K562 (cell line): Measurements from ENCODE around the gene DPAGT1. TPM values are rescaled to one million over a fixed set of nuclear protein-coding genes. Genes with fewer than 3 reads are reported as not detected.

ENCODE experiments used
- ETV5 ChIP-seq: sonication (generic); formaldehyde crosslinking; IDR thresholded peaks from 2 replicates; pipeline ENCODE4 v1.4.0; 2020; ENCODE audit warnings: low read depth, mild to moderate bottlenecking, missing genetic modification reagents
- FOXJ2 ChIP-seq: fragments of 200-800 bp; sonication (Bioruptor generic); IDR thresholded peaks from 2 replicates; pipeline ENCODE4 v1.6.1; 2016; ENCODE audit warnings: missing genetic modification characterization, missing compliant biosample characterization
- STAT5A ChIP-seq: IDR thresholded peaks from 2 replicates; pipeline ENCODE4 v1.6.1; 2012; ENCODE audit warnings: low read length, inconsistent platforms, borderline replicate concordance
- polyA plus RNA-seq, 8 experiments: library from polyadenylated mRNA; depleted of rRNA in 4 of 8; stranded (reverse) in 5 of 8; unstranded in 3 of 8; fragments of >200 nt; fragmentation: Nextera tagmentation in 2 of 8; fragmentation: Illumina TruSeq in 1 of 8; extraction: Ambion mirVana in 2 of 8; extraction: Trizol in 1 of 8; gene quantifications; 2 replicates each; pipeline versions ENCODE4 v1.2.1 to v1.2.3, GENCODE V29; 2011 to 2014; ENCODE audit warnings: inconsistent platforms in 1 of 8, missing spikeins in 1 of 8
- total RNA-seq, 7 experiments: library from RNA; depleted of rRNA in 6 of 7; stranded (reverse); fragments of >200 nt in 6 of 7; fragmentation: Illumina TruSeq in 2 of 7; extraction: Trizol in 2 of 7; gene quantifications; 2 replicates each; pipeline versions ENCODE4 v1.2.1 to v1.2.3, GENCODE V29; 2011 to 2021; ENCODE audit warnings: low replicate concordance in 1 of 7
- TF ChIP-seq, protein P1 (sequence below): fragments of 200-800 bp; sonication (Bioruptor generic); IDR thresholded peaks from 2 replicates; pipeline ENCODE4 v1.6.1; 2017; ENCODE audit warnings: missing genetic modification characterization, missing compliant biosample characterization
- TF ChIP-seq, protein P2 (sequence below): fragments of 450-650 bp; IDR thresholded peaks from 2 replicates; pipeline ENCODE4 v1.6.1; 2016; ENCODE audit warnings: low read depth
- TF ChIP-seq, protein P3 (sequence below): fragments of 450-650 bp; IDR thresholded peaks from 2 replicates; pipeline ENCODE4 v1.6.1; 2016; ENCODE audit warnings: mild to moderate bottlenecking, moderate library complexity

Gene DPAGT1
- total and polyA plus RNA-seq, 9 of the 15 experiments (the other 6 are each of a cell fraction or from before 2014, with no cell fraction given) = 29.9 to 135 (median 85.0) TPM

DNA sequence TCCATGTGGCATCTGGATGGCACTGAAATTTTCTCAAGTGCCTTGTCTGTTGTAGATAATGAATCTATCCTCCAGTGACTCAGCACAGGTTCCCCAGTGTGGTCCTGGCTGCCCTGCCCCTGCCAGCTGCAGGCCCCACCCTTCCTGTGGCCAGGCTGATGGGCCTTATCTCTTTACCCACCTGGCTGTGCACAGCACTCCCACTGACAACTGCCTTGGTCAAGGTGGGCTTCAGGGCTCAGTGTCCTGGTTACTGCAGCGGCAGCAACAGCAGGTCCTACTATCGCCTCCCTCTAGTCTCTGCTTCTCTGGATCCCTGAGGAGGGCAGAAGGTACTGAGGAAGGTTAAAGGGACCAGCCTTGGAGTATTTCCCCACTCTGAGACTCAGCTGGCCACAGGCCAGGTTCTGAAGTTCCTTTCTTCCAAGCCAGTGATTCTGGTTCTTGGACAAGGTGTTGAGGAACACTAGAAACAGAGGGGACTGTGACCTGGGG is 13.9 kb downstream of the DPAGT1 start (continued):
- TF ChIP-seq, protein P1, sequence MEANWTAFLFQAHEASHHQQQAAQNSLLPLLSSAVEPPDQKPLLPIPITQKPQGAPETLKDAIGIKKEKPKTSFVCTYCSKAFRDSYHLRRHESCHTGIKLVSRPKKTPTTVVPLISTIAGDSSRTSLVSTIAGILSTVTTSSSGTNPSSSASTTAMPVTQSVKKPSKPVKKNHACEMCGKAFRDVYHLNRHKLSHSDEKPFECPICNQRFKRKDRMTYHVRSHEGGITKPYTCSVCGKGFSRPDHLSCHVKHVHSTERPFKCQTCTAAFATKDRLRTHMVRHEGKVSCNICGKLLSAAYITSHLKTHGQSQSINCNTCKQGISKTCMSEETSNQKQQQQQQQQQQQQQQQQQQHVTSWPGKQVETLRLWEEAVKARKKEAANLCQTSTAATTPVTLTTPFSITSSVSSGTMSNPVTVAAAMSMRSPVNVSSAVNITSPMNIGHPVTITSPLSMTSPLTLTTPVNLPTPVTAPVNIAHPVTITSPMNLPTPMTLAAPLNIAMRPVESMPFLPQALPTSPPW (CRISPR knock-in tag) = peak; percentile 88
- TF ChIP-seq ETV5 (peak; percentile 89), FOXJ2 (tag) (0 out of 2 replicates have a peak, but pooled peaks have one; percentile 28), STAT5A (peak; percentile 96)
- TF ChIP-seq, protein P2, sequence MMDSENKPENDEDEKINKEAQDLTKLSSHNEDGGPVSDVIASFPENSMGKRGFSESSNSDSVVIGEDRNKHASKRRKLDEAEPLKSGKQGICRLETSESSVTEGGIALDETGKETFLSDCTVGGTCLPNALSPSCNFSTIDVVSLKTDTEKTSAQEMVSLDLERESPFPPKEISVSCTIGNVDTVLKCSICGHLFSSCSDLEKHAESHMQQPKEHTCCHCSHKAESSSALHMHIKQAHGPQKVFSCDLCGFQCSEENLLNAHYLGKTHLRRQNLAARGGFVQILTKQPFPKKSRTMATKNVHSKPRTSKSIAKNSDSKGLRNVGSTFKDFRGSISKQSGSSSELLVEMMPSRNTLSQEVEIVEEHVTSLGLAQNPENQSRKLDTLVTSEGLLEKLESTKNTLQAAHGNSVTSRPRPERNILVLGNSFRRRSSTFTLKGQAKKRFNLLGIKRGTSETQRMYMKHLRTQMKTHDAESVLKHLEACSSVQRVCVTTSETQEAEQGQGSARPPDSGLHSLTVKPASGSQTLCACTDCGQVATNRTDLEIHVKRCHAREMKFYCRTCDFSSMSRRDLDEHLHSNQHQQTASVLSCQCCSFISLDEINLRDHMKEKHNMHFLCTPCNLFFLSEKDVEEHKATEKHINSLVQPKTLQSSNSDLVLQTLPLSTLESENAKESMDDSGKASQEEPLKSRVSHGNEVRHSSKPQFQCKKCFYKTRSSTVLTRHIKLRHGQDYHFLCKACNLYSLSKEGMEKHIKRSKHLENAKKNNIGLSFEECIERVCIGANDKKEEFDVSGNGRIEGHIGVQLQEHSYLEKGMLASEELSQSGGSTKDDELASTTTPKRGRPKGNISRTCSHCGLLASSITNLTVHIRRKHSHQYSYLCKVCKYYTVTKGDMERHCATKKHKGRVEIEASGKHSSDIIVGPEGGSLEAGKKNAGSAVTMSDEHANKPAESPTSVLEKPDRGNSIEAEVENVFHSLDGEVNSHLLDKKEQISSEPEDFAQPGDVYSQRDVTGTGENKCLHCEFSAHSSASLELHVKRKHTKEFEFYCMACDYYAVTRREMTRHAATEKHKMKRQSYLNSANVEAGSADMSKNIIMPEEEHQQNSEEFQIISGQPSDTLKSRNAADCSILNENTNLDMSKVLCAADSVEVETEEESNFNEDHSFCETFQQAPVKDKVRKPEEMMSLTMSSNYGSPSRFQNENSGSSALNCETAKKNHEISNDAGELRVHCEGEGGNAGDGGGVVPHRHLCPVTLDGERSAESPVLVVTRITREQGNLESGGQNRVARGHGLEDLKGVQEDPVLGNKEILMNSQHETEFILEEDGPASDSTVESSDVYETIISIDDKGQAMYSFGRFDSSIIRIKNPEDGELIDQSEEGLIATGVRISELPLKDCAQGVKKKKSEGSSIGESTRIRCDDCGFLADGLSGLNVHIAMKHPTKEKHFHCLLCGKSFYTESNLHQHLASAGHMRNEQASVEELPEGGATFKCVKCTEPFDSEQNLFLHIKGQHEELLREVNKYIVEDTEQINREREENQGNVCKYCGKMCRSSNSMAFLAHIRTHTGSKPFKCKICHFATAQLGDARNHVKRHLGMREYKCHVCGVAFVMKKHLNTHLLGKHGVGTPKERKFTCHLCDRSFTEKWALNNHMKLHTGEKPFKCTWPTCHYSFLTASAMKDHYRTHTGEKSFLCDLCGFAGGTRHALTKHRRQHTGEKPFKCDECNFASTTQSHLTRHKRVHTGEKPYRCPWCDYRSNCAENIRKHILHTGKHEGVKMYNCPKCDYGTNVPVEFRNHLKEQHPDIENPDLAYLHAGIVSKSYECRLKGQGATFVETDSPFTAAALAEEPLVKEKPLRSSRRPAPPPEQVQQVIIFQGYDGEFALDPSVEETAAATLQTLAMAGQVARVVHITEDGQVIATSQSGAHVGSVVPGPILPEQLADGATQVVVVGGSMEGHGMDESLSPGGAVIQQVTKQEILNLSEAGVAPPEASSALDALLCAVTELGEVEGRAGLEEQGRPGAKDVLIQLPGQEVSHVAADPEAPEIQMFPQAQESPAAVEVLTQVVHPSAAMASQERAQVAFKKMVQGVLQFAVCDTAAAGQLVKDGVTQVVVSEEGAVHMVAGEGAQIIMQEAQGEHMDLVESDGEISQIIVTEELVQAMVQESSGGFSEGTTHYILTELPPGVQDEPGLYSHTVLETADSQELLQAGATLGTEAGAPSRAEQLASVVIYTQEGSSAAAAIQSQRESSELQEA = no peak
- TF ChIP-seq, protein P3, sequence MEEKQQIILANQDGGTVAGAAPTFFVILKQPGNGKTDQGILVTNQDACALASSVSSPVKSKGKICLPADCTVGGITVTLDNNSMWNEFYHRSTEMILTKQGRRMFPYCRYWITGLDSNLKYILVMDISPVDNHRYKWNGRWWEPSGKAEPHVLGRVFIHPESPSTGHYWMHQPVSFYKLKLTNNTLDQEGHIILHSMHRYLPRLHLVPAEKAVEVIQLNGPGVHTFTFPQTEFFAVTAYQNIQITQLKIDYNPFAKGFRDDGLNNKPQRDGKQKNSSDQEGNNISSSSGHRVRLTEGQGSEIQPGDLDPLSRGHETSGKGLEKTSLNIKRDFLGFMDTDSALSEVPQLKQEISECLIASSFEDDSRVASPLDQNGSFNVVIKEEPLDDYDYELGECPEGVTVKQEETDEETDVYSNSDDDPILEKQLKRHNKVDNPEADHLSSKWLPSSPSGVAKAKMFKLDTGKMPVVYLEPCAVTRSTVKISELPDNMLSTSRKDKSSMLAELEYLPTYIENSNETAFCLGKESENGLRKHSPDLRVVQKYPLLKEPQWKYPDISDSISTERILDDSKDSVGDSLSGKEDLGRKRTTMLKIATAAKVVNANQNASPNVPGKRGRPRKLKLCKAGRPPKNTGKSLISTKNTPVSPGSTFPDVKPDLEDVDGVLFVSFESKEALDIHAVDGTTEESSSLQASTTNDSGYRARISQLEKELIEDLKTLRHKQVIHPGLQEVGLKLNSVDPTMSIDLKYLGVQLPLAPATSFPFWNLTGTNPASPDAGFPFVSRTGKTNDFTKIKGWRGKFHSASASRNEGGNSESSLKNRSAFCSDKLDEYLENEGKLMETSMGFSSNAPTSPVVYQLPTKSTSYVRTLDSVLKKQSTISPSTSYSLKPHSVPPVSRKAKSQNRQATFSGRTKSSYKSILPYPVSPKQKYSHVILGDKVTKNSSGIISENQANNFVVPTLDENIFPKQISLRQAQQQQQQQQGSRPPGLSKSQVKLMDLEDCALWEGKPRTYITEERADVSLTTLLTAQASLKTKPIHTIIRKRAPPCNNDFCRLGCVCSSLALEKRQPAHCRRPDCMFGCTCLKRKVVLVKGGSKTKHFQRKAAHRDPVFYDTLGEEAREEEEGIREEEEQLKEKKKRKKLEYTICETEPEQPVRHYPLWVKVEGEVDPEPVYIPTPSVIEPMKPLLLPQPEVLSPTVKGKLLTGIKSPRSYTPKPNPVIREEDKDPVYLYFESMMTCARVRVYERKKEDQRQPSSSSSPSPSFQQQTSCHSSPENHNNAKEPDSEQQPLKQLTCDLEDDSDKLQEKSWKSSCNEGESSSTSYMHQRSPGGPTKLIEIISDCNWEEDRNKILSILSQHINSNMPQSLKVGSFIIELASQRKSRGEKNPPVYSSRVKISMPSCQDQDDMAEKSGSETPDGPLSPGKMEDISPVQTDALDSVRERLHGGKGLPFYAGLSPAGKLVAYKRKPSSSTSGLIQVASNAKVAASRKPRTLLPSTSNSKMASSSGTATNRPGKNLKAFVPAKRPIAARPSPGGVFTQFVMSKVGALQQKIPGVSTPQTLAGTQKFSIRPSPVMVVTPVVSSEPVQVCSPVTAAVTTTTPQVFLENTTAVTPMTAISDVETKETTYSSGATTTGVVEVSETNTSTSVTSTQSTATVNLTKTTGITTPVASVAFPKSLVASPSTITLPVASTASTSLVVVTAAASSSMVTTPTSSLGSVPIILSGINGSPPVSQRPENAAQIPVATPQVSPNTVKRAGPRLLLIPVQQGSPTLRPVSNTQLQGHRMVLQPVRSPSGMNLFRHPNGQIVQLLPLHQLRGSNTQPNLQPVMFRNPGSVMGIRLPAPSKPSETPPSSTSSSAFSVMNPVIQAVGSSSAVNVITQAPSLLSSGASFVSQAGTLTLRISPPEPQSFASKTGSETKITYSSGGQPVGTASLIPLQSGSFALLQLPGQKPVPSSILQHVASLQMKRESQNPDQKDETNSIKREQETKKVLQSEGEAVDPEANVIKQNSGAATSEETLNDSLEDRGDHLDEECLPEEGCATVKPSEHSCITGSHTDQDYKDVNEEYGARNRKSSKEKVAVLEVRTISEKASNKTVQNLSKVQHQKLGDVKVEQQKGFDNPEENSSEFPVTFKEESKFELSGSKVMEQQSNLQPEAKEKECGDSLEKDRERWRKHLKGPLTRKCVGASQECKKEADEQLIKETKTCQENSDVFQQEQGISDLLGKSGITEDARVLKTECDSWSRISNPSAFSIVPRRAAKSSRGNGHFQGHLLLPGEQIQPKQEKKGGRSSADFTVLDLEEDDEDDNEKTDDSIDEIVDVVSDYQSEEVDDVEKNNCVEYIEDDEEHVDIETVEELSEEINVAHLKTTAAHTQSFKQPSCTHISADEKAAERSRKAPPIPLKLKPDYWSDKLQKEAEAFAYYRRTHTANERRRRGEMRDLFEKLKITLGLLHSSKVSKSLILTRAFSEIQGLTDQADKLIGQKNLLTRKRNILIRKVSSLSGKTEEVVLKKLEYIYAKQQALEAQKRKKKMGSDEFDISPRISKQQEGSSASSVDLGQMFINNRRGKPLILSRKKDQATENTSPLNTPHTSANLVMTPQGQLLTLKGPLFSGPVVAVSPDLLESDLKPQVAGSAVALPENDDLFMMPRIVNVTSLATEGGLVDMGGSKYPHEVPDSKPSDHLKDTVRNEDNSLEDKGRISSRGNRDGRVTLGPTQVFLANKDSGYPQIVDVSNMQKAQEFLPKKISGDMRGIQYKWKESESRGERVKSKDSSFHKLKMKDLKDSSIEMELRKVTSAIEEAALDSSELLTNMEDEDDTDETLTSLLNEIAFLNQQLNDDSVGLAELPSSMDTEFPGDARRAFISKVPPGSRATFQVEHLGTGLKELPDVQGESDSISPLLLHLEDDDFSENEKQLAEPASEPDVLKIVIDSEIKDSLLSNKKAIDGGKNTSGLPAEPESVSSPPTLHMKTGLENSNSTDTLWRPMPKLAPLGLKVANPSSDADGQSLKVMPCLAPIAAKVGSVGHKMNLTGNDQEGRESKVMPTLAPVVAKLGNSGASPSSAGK = no peak; the same call in 1 of the 2 replicates
